H4 (cell line): ENCODE results near the gene FGGY. TPM values are rescaled to one million over a fixed set of nuclear protein-coding genes. Genes with fewer than 3 reads are reported as not detected.

Experiments used
- DNase-seq: peaks from one replicate; pipeline ENCODE4 v3.0.0-alpha.2; 2015; ENCODE audit warnings: low spot score
- total RNA-seq: library from RNA; depleted of rRNA; stranded (reverse); fragments of >200 nt; shearing (Covaris generic); gene quantifications from 2 replicates; pipeline ENCODE4 v1.2.3, GENCODE V29; 2014

FGGY gene
- total RNA-seq, 1 experiment from 2014 or later, result 8.4 TPM

DNA sequence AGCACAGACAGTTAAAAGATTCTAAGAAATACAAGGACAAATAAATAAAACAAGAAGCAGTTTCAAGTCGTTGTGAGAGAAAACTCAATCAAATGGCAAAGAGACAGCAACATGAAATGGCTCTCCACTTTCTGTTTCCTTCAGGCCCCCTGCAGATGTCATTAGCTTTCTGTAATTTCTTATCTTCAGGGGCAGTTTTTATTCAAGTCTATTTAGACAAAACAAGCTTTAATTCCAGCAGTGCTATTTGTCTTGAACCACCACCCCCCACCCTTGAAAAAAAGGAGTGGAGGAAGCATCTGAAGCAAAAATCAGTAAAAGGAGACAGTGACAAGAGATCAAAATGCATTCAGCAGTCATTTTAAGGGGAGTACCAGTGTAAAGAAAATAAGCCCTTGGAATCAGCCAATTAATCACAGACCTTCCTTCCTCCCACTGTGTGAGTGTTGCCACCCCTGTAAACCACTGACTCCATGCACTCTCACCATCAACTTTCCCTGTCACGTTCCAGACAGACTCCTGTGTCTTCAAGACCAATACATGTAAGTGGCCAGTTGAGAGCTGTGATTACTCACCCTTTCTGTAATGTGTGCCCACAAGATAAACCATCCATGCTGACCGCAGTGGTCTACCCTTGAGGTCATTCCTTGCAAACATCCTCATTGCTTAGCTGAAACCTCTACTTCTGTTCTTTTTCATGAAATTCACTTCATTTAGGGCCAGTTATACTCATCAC, 381.8 kb downstream of the FGGY start:
- peak; percentile 99 for DNase-seq

DNA sequence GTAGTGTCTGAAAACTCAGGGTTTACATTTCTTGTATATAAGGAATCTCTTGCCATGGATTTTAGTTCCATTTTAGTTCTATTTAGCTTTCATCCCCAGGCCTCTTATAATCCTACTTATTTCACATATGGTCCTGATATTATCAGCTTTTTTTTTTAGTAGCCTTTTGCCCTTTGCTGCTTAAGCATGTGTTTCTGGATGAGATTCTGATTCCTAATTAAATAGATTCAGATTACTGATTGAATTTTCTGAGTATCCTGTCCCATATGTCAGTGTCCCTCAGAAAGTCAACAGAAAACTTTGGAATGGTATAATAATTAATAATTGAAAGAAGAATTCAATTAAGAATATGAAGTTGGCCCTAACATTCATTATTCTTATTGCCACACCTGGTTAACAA, 383.1 kb downstream of the FGGY start:
- no peak for DNase-seq

DNA sequence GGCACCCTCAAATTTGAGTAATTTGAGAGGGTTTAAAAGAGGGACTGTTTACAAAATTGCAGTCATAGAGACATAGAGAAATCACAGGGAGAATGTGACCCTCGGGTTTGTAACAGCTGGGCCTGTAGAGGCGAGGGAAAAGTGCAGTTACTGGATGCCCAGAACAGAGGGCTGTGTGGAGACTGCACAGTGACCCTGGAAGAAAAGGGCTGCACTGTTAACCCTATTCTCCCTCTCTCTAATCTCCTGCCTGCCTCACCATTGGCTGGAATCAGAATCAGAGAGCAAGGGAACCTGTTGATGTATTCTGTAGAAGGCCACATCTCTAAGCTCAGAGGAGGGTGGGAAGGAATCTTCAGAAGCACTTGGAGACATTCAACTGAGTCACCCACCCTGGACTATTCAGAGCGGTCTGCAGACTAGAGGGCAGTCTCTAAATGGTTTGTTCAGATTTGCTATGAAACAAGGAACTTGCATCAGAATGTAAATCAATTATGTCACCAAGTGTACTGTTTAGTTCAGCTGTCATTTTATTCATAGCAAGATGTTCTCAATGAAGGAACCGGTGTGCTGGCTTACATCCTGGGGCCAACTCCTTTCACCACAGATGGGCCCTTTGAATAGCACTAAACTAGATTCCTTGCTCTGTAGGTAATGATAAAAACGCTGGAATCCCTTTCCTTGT, 385.6 kb downstream of the FGGY start:
- no peak for DNase-seq

DNA sequence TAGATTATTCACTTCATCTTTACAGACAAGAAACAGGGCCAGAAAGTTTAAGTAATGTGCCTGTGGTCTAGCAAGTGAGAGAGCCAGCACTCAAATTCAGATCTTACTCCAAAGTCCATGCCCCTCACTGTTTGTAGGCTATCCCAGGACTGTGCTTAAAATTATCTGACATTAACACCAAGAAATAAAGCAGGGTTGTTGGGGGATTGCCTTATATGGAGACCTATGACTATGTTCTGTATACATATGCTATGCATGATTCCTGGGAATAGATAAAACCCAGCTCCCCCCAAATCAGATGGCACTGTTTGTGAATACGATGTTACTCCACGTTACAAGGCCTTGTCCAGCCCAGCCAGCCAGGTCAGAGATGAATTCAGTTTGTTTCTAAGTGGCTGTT, 386.3 kb downstream of the FGGY start:
- no peak for DNase-seq

DNA sequence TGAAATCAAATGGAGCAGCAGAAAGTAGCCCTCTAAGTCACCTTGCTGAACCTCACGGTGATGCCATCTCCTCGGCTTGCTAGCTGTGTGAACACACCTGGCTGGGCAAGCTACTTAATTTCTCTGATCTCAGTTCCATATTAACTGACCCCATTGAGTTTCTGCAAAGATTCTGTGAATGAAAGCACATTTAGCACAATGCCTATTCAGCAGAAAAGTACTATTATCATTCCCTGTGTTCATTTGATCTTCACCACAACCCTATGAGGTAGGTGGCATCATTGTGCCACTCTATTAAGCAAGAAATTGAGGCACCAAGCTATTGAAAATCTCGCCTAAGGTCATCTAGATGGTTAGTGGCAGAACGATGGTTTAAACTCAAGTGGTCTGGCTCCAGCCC, 387.8 kb downstream of the FGGY start:
- DNase-seq, result no peak

DNA sequence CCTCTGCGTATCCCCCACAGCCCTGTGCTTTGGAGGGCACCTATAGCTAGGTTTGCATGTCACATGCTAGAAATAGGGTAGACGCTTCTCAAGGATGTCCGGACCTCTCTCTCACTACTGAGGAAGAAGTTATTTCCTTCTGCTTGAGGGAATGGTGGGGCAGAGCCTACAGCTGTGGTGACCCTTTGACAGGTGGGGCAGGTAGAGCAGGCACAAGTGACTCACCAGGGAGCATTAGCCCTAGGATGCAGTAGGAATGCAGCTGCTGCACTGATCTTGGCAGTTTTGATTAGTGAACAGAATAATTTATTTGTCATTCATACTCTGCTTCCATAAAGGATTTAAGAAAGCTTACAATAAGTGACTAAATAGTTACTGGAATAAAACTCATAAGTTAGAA, 388.2 kb downstream of the FGGY start:
- DNase-seq, result no peak

DNA sequence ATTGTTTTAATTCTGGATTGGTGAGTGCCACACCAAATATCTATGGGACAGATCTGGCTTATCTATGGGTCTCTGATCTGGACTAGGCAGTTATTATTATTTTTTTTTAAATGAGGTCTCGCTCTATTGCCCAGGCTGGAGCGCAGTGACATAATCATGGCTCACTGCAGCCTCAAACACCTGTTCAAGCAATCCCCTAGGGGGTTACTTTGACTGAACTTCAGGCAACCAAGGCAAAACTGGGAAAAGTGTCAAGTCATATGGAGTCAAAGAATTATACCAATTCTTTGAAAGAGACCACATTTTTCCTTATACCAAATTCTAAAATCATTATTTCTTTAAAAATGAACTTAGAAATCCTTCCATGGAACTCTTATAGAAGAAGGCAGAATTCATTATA, 388.8 kb downstream of the FGGY start:
- DNase-seq, result no peak

DNA sequence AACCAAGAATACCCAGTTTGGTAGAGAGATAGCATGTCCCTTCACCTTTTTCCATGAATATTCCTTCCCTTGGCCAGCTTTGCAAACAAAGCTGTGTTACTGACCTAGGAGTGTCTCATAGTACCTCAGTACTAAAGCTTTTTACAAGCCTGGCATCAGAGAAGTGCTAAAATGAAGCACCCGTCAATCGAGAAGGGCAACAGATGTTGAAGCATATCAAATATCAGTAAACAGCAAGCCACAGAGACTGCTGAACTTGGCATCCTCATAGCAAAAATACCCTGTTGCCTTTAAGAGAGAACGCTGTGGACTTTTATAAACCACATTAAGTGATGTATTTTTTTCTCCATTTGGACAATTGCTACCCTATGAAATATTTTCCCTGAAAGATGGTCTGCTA, 389.3 kb downstream of the FGGY start:
- DNase-seq, result peak; percentile 75

DNA sequence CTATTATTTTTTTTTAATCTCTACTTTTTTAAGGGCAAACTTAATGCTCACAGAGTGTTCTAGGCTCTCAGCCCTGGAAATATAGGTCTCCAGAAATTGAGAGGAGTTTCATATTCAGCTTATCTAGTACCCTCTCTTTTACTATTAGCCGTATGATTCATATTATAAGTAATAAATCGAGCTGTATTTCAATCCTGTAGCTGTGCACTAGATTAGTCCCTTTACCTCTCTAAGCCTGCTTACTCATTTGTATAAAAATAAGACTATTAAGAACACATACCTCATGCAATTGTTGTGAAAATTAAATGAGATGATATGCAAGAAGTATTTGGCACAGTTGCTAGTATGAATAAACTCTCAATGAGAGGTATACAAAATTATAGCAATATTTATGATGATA, 389.7 kb downstream of the FGGY start:
- no peak for DNase-seq

DNA sequence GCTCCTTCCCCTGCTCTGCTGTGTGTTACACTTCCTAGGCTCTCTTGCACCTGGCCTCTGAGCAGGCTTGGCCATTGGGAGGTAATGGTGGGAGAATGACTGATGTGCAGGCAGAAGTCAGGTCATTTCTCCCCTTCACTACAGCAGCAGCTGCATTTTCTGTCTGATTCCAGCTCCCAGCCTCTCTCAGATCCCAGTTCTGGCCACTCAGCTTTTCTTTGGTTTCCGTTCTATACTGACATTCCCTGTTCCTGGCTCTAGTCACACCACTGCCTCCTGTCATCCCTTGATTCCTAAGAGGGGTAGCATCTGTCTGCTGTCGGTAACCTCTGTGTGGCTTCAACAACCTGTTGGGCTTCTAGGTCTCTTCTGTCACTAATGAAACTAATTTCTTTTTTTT, 390.2 kb downstream of the FGGY start:
- no peak for DNase-seq

DNA sequence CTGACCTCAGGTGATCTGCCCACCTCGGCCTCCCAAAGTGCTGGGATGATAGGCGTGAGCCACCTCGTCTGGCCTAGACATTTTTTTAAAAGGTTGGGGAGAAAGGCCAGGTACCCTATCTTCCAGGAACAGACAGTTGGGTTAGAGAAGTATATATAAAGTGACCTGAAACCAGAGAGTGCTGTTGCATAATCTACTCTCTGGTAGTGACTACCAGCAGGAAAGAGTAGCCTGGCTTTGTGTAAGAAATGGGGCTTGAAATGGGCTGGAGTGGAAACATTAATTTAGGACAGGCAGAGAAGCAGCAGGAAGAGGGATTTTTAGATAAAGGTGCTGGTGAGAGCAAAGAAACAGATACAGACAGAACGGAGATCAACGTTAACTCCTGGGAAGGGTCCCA, 392.1 kb downstream of the FGGY start:
- DNase-seq, result no peak

DNA sequence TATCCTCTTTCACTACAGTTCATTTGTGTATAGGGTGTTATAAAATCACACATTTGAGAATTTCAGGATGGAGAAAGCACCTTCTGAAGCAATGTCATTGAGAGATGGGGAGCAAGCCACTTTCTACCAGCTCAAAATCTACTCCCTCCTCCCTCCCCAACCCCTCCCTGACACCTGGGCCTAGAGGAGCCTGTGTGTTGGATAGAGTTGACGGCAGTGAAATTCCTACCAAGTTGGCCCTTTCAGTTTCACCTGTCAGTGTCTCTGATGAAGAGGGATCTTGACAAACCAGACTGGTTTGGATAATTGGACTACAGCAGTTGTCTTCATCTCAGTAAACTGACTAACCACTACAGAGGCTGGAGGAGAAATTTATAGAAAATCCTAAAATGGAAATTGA, 392.8 kb downstream of the FGGY start:
- no peak for DNase-seq

DNA sequence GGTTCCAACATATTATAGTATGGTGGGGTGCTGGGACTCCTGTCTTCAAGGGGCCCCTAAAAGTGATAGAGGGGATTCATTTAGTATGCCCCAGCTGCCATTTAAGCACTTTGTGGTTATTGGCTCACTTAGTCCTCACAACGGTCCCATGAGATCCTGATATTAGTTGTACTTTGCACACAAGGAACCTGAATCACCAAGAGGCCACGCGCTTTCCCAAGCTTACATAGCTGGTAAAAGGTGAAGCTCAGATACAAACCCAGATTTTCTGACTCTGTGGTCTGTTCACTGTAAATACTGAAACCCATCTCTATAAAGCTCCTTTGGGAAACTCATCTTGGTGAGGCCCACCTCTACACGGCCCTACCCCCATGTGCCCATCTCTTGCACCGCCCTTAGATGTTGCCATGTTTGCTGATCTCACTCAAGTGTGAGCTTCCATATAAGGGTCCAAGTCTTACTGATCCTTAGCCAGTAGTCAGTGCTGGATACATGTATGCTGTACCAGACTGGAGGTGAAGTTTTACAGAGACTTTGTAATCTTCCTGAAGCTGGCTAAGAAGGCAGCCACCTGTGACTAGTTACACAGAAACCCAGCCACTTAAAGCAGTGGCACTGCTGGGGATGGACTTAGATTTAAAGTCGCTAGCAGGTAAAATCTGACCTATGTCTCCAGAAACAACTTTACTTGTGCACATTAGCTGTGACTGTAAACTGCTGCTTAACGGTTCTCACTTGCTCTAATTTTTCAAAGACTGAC, 393.5 kb downstream of the FGGY start:
- no peak for DNase-seq

DNA sequence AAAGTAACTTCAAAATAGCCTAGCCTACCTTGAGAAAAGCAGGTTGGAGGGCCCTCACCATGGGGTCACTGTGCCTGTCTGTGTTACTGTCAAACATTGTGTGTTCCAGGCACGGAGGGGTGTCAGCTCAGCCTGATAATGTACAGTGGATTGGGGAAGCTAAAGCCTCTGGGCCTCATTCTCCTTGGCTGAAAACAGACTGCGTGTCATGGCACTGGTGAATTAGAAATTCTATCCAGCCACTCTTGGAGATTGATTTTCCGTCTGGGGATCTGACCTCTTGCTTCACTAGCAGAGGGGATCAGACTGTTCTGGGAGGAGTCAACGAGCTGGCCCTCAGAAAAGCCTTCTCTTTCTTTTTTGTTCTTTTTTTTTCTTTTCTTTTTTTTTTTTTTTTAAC, 394.4 kb downstream of the FGGY start:
- DNase-seq, result no peak

DNA sequence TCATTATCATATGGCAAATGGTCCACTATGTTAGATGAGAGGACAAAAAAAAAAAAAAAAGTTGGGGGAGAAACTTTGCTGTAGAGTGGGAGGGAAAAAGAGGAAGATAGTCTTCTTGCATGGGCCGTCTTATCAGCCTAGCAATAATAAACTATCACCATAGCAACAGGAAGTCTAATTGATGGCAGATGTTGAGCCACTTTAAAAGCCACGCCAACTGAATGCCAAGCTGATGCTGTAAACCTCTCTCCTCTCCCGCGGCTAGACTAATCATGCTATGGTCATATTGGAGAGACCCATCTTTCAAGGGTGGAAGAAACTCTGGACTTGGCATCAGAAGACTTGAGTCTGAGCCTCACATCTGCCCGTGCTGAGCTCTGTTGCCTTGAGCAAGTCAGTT, 395.7 kb downstream of the FGGY start:
- peak; percentile 89 for DNase-seq

DNA sequence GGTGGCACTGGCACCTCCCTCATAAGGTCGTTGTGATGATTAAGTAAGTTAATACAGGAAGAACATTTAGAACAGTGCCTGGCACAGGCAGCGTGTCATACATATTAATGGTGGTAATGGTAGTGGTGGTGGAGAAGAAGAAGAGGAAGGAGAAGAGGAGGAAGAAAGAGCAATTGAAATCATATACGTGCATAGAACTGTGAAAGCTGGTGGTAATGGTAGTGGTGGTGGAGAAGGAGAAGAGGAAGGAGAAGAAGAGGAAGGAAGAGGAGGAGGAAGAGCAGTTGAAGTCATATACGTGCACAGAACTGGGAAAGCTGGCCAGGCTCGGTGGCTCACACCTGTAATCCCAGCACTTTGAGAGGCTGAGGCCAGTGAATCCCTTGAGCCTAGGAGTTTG, 396.5 kb downstream of the FGGY start:
- DNase-seq, result no peak

DNA sequence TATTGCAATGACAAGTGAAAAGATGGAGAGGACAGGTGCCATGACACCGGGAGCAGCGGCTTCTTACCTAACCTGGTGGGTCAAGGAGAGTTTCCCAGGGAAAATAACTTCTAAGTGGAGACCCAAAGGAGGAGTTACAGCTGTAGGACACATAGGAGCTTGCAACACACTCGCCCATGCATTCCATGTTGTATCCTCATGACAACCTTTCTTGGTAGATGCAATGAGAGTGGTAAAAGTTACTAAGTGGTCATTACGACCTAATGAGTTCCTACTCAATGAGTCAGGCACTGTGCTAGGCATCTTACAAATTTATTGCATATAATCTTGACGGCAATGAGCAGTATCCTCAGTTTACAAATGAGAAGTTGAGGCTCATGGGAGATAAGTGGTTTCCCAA, 398.4 kb downstream of the FGGY start:
- no peak for DNase-seq

DNA sequence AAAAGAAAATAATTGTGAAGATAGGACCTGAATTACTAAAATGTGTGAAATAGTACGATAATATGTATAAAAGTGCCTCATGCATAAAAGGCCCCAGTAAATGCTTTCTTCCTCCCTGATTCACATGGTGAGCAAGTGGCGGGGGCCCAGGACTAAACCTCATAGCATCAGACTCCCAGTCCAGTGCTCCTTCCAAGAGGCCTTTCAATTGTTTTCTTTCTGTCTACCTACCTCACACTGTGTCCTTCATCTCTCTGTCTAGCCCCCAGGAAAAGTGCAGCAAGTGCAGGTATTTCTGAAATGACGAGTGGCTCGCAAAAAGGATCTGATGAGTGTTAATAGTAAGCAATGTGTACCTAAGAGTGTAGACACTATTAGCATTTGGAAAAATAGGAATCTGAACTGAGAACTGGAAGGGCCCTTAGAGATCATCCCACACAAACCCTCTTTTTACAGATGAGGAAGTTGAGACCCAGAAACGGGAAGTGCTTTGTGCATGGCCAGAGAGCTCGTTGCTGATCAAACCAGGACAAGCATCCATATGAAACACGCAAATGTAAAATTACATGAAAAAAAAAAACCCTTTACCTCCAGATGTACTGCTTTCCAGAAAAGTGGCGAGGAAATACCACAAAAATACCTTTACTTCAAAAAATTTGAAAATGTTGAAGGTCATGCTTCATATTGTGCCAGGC, 399.7 kb downstream of the FGGY start:
- no peak for DNase-seq

DNA sequence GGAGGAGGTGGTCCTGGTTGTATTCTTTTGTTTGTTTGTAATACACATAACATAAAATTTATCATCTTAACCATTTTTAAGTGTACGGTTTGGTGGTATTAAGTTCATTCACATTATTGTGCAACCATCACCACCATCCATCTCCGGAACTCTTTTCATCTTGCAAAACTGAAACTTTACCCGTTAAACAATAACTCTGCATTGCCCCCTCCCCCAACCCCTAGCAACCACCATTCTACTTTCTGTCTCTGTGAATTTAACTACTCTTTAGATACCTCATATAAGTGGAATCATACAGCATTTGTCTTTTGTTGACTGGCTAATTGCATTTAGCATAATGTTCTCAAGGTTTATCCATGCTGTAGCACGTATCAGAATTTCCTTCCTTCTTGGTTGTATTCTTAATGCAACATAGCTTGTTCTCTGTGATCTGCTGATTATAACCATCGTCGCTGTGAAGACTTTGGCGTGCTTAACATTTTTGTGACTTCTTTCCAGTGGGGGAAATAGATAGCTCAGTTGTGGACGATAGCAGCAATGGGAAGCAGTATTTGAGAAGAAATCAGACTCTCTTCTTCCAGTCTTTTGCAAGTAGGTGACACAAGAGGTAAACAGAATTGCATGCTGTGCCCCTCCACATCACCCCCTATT, 400.4 kb downstream of the FGGY start:
- DNase-seq, result no peak

DNA sequence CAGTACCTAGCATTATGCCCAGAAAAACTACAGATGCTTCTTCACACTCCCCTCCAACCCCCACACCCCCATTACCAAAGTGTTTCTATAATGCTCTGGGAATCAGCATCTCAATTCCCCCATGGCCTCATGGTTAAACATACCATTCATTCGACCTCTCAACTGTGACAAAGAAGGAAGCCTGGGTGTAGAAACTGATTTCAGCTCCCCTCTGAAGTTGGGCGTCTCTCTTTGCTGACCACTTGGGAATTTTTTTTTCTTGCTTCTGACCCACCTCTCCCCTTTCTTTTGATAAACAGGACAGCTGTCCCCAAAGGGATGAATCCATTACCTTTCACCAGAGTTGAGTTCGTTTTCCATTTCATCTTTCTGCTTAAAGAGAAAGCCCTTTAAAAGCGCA, 401.5 kb downstream of the FGGY start:
- no peak for DNase-seq

DNA sequence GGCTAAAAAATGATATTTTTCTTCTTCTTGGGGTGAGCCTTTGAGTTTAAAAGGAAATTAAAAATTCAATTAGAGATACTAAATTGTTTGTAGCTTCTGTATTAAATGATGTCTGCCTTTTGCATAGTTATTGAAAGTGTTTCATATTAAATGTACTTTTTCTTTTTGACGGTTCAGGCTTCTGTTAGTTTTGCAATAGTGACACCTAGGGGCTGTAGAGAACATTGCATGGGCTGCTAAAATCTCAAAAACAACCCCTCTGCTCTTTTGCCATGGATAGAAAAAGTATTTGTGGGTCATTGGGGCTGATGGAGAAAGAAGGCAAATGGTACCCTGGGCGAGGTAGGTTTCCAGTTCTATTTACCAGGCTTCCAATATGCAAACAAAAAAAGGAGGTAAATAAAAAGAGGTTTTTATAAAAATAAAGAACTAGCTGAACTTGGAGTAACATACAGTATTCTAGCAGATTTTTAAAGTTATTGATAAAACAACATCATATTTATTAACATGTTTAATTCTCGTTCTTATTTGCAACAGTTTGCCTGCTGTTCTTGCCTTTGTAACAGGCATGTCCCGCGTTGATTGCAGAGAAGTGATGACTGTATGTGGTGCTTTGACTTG, 402.4 kb downstream of the FGGY start:
- peak; percentile 54 for DNase-seq
